ENCODE results near the gene ZNF92.
"Not testable (repeated sequence)": the region's sequence is repeated elsewhere in the genome, so short reads cannot be mapped to it uniquely, and the experiment has no call there.

Gene ZNF92

DNA sequence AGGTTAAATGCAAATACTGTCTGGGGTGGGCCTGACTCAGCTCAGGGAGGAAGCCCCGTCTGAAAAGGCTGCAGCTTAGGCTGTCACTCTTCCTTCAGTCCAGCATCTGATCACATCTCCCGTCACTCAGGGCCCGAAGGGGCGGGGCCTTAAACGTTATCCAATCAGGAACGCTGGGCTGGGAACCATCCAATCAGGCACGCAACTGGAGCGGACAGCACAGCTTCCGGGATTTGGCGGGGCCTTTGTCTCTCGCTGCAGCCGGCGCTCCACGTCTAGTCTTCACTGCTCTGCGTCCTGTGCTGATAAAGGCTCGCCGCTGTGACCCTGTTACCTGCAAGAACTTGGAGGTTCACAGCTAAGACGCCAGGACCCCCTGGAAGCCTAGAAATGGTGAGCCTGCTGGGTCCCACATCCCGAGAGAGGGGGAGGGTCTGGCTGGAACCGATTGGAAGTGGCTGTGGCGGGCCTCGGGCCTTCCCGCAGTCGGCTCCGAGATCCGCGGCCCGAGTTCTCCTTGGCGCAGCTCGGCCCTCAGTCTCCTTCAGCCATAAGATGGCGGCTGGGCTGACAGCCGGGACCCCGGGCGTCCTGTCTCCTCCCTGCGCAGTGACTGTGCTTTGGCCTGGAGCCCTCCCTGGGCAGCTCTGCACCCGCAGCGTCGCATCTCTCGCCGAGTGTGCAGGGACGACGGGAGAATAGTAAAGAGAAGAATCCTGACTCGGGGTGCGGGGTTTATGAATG lies at the start of gene ZNF92:
TSS of gene ZNF92 (plus strand) at position 248 of the 744 bp plus-strand sequence. CDS start at position 391, 143 bp downstream.
- peak; percentile 97 for DNase-seq

DNA sequence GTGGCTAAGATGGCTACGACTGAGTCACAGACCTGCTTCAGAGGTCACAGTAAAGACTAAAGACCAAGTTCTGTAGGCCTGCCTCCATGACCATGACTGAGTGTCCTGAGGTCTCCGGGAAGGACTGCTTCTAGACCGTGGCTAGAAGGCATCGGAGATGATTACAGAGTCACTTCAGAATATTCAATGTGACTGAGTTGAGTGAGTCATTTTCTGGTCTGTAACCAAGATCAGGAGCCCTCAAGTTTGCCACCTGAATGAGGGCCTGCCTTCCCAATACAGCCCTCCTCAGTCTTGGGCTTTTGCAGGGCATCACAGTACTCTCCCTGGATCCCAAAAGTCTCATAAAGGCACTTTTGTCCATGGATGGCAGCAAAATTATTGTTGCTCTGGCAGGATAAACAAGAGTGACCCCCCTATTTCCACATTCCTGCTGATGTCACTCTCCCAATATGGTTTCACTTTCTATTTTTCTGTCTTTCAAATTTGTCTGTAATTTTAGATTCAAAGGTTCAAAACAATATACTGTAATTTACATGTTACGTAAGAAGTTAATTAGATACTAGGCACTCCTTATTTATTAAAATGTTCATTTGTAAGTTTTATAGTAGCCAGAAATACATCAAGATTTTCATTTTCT lies 47.7 kb upstream of the ZNF92 start:
- DNase-seq = no peak

DNA sequence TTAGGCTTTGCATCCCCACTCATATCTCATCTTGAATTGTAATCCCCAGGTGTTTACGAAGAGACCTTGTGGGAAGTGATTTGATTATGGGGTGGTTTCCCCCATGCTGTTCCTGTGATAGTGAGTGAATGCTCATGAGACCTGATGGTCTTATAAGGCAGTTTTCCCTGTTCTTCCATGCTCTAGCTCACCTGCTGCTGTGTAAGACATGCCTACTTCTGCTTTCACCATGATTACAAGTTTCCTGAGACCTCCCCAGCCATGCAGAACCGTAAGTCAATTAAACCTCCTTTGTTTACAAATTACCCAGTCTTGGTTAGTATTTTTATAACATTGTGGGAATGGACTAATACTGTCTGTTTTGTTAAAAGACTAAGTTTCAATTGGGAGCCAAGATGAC lies 35.3 kb upstream of the ZNF92 start:
- no peak for DNase-seq

DNA sequence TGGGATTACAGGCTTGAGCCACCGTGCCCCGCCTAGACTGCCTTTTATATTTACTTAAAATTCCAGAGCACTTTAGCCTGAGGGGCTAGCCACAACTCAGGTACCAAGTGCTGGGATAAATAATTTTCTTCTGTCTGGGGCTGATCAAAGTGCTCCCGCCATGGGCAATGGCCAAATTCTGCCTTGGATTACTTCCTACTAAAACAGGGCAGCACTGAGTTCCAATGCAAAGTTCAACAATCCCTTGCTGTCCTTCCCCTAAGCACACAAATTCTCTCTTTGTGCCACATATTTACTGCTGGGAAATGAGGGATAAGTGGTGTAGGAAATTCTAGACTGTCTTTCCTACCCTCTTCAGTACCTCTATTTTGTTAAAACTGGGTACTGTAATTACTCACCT lies 34.4 kb upstream of the ZNF92 start:
- no peak for DNase-seq

DNA sequence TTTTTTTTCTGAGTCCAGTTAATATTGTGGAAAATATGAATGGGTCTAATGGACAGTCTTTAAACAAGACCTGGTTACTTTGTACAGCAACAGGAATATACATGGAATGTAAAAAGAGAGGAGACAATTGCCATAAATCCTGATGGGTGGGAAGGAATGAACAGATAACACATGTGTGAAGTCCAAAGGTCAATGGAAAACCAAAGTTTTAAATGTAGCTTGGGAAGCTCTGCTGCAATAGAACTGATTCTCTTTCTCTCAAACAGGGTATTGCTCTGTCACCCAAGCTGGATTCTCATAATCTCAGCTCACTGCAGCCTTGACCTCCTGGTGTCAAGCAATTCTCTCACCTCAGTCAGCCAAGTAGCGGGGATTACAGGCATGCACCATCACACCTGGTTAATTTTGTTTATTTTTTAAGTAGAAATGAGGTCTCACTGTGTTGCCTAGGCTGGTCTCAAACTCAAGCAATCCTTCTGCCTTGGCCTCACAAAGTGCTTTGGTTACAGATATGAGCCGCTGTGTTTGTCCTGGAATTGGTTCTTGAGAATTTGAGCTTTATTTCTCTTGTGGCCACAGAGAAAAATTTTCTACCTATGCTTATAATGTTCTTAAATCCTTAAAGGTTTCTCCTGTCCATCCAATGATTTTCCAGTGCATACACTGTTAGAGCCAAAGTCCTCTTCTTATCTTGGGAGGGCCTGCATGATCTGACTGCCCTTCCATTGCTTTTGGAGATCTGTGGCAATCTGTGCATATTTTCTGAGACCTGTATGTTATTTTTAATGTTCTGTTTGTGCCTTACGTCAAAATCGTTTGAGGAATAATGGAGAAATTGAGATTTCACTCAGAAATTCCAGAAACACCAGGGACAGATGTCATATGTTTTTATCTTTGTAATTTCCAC lies 30.7 kb upstream of the ZNF92 start:
- DNase-seq = no peak

DNA sequence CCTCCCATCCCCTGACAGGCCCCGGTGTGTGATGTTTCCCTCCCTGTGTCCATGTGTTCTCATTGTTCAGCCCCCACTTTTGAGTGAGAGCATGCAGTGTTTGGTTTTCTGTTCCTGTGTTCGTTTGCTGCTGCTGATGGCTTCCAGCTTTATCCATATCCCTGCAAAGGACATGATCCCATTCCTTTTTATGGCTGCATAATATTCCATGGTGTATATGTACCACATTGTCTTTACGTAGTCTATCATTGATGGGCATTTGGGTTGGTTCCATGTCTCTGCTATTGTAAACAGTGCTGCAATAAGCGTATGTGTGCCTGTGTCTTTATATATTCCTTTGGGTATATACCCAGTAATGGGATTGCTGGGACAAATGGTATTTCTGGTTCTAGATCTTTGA lies 29.1 kb upstream of the ZNF92 start:
- not testable (repeated sequence) for DNase-seq

DNA sequence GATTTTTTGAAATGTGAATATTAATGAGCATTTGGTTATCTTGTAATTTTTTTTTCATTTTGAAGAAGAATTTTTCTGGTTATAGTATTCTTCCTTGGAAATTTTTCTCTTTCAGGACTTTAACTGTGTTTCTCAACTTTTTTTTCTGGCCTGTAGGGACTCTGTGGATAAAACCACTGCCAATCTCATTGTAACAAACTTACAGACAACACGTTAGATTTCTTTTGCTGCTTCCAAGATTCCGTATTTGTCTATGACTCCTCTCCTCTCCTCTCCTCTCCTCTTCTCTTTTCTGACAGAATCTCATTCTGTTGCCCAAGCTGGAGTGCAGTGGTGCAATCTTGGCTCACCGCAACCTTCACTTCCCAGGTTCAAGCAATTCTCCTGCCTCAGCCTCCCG lies 19.4 kb upstream of the ZNF92 start:
- no peak for DNase-seq

DNA sequence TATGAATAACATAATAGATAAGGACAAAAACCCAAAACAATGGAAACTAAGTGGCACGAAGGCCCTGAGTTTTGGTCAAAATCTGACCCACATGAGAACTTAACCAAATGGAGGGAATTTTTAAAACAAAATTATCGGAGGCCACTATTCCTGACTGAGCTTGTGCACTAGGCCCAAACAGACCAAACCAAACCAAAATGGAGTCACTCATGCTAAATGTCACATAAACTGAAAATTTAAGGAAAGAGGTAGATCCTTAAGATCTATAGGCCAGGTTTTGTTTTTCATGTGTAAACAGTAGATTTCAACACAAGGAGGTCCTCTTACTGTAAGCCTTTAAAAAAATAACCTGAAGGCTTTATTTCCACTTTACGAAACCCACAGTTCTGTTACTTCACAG lies 3.8 kb upstream of the ZNF92 start:
- DNase-seq = no peak

DNA sequence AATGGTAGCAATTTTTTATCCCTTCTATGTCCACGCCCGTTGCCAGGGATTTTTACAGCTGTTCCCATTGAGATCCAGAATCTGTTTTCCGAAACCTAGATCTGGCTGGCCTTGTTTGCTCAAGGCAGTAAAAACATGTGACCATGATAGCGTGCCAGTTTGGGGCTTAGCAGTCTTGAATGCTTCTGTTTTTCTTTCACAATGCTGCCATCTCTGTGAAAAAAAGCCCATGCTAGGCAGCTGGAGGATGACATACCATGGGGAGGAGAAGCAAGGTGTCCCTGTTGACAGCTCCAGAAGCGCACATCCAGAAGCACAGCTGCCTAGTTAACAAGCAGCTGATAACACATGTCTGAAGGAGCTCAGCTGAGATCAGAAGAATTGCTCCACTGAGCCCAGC lies 2.2 kb upstream of the ZNF92 start:
- no peak for DNase-seq

DNA sequence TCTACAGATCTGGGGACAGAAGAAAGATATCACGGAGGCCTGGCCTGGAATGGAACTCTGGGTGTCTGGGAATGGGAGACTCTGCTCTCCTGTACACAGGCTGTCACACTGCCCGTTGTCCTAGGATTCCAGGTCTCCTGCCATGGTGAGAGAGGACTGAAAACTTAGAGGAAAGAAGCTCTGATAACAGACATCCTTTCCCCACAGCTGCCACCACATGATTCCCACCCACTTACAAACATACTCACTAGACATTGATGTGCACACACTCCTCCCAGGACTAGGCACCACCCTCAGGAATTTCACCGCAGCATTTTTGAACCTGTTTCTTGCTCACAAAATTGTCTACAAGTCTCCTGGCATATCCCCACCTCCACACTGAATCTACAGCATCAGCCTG lies 5.7 kb downstream of the ZNF92 start:
- no peak for DNase-seq

DNA sequence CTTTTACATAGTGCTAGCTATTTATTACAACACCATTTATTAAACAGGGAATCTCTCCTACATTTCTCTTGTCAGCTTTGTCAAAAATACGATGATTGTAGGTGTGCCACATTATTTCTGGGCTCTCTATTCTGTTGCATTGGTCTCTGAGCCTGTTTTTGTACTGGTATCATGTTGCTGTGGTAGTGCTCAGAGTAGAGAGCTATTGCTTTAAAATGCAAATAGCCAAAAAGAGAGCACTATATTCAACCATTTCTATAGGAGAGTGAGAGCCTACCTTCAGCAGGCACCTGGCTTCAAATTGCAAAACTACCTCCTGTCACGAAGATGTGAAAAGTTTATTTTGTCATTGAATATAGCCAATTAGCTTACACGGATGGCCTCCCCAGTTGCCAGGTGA lies 8.1 kb downstream of the ZNF92 start:
- DNase-seq = no peak

DNA sequence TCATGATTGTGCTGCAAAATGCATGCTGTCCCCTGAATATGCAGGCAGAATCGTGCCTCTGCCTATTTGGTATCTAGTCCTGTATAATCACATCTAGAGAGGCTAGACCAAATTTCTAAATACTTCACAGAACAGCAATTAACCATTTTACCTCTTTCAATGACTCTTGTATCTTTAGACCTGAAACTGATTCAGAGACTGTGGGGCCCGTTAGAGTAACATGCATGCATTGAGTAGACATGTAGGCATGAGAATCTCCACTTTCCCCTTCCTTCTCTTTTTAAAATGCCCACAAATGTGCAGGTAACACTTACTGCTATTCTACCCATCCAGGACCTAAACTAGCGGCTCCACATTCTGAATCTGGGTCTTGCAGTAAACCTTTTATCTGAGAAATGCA lies 8.8 kb downstream of the ZNF92 start:
- DNase-seq = no peak

DNA sequence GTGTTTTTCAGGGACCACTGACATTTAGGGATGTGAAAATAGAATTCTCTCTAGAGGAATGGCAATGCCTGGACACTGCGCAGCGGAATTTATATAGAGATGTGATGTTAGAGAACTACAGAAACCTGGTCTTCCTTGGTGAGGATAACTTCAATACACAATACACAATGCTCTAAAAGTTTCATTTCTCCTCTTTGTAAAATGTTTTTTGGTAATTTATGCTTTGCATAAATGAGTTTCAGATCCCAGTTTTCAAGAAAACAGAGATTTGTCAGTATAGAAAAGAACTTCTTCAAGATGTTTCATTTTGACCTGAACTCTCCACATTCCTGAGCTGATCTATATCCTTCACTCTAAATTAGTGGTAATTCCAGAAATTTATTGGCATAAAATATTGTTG lies 14.2 kb downstream of the ZNF92 start:
- DNase-seq = no peak

DNA sequence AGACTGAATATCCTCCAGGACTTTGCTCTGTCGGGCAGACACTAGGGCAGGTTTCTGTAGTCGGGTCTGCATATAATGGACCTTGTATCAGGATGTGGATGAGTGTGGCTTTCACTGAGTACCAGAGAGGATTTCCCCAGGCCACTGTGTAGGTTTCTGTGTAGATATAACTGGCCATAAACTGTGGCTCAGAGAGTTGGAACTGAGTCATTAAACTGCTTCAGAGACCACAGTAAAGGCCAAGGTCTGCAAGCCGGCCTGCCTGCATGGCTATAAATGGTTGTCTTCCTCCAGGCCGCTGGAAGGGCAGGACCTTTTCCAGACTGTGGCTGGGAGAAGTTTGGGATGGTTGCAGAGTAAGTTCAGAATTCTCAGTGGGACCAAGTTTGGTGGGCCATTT lies 16.9 kb downstream of the ZNF92 start:
- no peak for DNase-seq

DNA sequence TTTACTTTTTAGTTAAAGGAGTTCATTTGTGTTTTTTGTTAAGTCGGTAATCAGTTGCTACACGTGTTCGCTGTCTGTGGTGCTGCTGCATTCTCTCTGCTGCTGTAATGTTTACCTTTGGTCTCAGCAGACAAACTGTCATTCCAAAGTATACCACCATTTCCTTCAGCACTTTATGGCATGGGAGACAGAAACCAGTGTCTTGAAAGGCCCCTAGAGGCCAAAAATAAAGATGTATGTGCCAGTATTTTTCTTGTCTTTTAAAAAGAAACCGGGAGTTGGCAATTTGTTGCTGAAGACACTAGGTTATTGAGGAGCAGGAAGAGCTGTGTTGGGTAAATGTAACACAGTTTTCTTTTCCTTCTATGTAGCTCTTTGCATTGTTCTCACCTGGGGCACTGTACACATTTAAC lies 24.1 kb downstream of the ZNF92 start:
- no peak for DNase-seq

DNA sequence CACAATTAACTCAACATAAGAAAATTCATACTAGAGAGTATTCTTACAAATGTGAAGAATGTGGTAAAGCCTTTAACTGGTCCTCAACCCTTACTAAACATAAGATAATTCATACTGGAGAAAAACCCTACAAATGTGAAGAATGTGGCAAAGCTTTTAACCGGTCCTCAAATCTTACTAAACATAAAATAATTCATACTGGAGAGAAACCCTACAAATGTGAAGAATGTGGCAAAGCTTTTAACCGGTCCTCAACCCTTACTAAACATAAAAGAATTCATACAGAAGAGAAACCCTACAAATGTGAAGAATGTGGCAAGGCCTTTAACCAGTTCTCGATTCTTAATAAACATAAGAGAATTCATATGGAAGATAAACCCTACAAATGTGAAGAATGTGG lies 25.0 kb downstream of the ZNF92 start:
- not testable (repeated sequence) for DNase-seq

DNA sequence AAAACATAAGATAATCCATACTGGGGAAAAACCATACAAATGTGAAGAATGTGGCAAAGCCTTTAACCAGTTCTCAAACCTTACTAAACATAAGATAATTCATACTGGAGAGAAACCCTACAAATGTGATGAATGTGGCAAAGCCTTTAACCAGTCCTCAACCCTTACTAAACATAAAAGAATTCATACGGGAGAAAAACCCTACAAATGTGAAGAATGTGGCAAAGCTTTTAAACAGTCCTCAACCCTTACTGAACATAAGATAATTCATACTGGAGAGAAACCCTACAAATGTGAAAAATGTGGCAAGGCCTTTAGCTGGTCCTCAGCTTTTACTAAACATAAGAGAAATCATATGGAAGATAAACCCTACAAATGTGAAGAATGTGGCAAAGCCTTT lies 25.4 kb downstream of the ZNF92 start:
- not testable (repeated sequence) for DNase-seq

DNA sequence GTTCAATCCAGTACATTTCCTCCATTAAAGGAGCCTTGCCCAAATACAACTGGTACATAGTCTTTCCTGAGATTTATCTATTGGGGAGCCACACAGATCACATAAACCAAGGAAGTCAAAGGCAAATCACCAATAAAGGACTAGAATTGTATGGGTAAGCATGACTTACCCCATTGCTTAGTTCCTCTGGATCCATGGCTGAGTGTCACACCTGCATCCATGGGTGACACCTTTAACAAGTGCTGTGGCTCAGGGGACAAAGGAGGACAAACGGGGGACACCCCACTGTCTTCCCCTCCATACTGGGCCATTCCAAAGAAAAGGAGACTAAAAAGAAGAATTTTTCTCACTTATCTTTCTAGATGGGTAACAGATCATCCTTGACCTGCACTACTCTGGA lies 30.4 kb downstream of the ZNF92 start:
- no peak for DNase-seq

DNA sequence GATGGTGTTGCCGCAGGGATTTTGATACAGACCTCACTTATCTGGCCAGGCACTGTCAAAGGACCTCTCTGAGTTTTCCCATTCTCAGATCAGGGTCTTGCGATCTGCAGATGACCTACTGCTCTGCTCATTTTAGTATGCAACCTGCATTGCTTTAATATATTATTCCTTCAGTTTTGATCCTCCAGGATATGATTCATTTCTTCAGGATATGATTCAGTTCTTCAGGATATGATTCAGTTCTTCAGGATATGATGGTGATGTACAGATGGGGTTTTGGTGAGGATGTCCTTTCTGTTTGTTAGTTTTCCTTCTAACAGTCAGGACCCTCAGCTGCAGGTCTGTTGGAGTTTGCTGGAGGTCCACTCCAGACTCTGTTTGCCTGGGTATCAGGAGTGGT lies 33.1 kb downstream of the ZNF92 start:
- not testable (repeated sequence) for DNase-seq

DNA sequence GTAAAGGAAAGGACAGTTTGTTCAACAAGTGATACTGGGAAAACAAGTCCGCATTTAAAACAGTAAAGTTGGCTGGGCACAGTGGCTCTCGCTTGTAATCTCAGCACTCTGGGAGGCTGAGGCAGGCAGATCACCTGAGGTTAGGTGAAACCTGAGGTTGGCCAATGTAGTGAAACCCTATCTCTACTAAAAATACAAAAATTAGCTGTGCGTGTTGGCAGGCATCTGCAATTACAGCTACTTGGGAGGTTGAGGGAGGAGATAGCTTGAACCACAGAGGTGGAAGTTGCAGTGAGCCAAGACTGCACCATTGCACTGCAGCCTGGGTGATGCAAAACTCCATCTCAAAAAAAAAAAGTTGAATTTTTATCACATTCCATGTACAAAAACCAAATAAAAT lies 35.7 kb downstream of the ZNF92 start:
- no peak for DNase-seq

DNA sequence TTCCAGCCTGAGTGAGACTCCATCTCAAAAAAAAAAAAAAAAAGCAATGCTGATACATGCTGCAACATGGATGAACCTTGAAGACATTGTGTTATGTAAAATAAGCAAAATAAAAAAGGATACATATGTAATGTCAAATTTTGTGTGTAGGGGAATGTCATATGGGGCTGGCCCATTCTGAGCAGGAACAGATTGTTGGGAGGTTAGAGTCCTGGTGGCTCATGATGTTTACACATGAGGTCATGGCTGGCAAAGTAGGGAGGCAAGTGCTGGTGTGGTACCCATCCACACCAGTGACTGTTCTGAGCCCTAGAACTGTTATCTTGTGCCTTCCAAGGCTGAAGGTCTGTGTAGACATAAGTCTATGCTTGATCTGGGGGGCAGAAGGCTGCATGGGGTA lies 37.6 kb downstream of the ZNF92 start:
- DNase-seq = no peak

DNA sequence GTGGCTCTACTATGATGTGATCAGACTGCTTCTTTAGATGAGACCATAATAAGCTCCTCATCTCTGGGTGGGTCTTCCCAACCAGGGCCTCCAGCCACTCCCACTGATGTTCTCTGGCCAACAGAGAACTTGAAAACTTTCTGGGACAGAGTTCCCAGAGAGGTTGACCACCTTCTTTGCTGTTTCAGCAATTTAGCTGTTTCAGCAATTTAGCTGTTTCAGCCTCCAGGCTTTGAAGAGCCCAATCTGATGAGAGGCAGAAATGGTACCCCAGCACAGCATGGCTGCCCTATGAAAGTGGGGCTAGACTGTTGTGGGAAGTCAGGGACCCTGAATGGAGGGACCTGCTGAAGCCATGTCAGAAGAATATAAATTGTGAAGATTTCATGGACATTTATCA lies 49.0 kb downstream of the ZNF92 start:
- DNase-seq = no peak

DNA sequence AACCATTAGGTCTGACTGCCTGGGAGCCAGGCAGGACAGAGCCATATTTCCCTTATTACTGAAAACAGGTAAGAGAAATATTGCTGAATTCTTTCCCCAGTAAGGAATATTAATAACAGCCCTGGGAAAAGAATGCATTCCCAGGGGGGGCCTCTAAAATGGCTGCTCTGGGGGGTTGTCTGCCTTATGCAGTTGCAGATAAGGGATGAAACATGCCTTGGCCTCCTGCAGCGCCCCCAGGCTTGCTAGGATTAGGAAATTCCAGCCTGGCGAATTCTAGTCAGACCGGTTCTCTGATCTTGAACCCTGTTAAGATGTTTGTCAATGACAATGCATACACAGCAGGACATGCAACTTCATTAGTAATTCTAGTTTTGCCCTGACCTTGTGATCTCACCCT lies 49.6 kb downstream of the ZNF92 start:
- DNase-seq = not testable (repeated sequence)

Measured in Kasumi-1 (cell line).